Psoas muscle (tissue), 8 donors: ENCODE data around the gene MAN2A1. TPM values are rescaled to one million over a fixed set of nuclear protein-coding genes. Genes with fewer than 3 reads are reported as not detected.

ENCODE experiments used
- ATAC-seq, 4 donors: fragments of 200-7000 bp; cut with Tn5 transposase; one replicate each; pipeline ENCODE4 v1.9.1; 2020; ENCODE audit warnings: moderate library complexity in 3 of 4, mild to moderate bottlenecking in 2 of 4
- DNase-seq, 2 donors: peaks; one replicate each; pipeline ENCODE4 v3.0.0-alpha.2; 2020
- H3K27ac ChIP-seq: fragments of 200-600 bp; one replicate; pipeline ENCODE4 v1.8.0; 2022
- H3K27me3 ChIP-seq, 3 donors: fragments of 200-600 bp in 1 of 3; one replicate each; pipeline versions ENCODE4 v1.6.1 to v1.8.0; 2013 to 2022; ENCODE audit warnings: low read length in 2 of 3, mild to moderate bottlenecking in 2 of 3, moderate library complexity in 1 of 3; ENCODE audit not compliant: insufficient read depth in 3 of 3
- H3K36me3 ChIP-seq, 2 donors: fragments of 200-600 bp in 1 of 2; one replicate each; pipeline versions ENCODE4 v1.6.1 to v1.8.0; 2013 to 2022; ENCODE audit warnings: low read depth in 1 of 2, mild to moderate bottlenecking in 1 of 2, moderate library complexity in 1 of 2; ENCODE audit not compliant: insufficient read depth in 1 of 2
- H3K4me1 ChIP-seq: fragments of 200-600 bp; one replicate; pipeline ENCODE4 v1.8.0; 2022
- H3K4me3 ChIP-seq: fragments of 200-600 bp; one replicate; pipeline ENCODE4 v1.8.0; 2022; ENCODE audit warnings: mild to moderate bottlenecking
- H3K9me3 ChIP-seq: fragments of 200-600 bp; one replicate; pipeline ENCODE4 v1.8.0; 2022
- WGBS, 3 donors: extraction: QIAGEN DNeasy Blood & Tissue Kit; methylation state at CpG; one replicate each; pipeline versions ENCODE4 v1.1.6 to v1.1.7; 2013; 5-methylcytosine and 5-hydroxymethylcytosine counted together
- intact Hi-C, 2 donors: fragments of 100-400 bp; cut with DNase I; formaldehyde crosslinking; loops; one replicate each; pipeline versions ENCODE4 v1.11.0 to v1.14.2; 2022
- polyA plus RNA-seq, 3 donors: library from polyadenylated mRNA; stranded (reverse); fragments of 200-250 nt; gene quantifications; one replicate each; pipeline ENCODE4 v1.2.3, GENCODE V29; 2013
- total RNA-seq, 4 donors: library from RNA; stranded (reverse); fragmentation: NEBNext Ultra II Directional in 2 of 4; extraction: Animal tissue kit (Norgen Biotek cat#: 25700) in 2 of 4; gene quantifications; one replicate each; pipeline versions ENCODE4 v1.2.1 to v1.2.4, GENCODE V29; 2021 to 2023
- TF ChIP-seq, protein P1 (sequence below): fragments of 200-600 bp; IDR thresholded peaks from one replicate; pipeline ENCODE4 v1.8.0; 2022; ENCODE audit warnings: antibody characterized with exemption
- donor health status: healthy with polysubstance abuse.
- donor health status: DM: no; HTN: no; CAD: no; lungs with moderate emphysema.
- donor health status: Bipolar disorder and iron deficiency.
- donor health status: healthy.
- donor health status: DM: yes; HTN: yes; CAD: no.
- donor health status: DM: no; HTN: no; CAD: no.
- donor health status: DM: no; HTN: no; CAD: no.
- donor health status: DM: yes; HTN: yes; CAD: no.

The MAN2A1 gene
- total and polyA plus RNA-seq, 7 donors: 4.2 to 18.3 (median 12.8) TPM

DNA sequence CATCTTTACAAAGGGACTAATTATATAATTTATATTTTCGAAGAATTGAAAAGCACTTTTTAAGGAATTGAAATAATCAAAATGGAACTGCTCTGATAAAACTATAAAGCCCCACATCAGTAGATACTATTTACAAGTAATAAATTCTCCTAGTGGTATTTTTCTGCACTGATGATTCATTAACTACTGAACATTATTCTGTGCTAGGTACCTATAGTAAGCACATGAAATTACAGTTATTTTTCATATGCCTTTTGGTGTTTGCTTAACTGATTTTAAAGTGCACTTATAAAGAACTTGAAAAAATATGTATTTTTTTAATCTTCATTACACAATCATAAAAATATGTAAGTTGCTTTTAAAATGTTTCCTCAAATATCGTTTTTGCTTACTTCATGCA, 123.0 kb downstream of the MAN2A1 start:
- Histone ChIP-seq H3K4me1 (no peaks in the 10 kb centered on the region), H3K36me3 (peaks cover 2 to 28% of the 10 kb centered on the region in 2 donors), H3K4me3 (no peak overlapping the region), H3K9me3 (no peaks in the 10 kb centered on the region), H3K27ac (no peak overlapping the region), H3K27me3 (no peaks in the 10 kb centered on the region)
- ATAC-seq: no peak
- TF ChIP-seq, protein P1, sequence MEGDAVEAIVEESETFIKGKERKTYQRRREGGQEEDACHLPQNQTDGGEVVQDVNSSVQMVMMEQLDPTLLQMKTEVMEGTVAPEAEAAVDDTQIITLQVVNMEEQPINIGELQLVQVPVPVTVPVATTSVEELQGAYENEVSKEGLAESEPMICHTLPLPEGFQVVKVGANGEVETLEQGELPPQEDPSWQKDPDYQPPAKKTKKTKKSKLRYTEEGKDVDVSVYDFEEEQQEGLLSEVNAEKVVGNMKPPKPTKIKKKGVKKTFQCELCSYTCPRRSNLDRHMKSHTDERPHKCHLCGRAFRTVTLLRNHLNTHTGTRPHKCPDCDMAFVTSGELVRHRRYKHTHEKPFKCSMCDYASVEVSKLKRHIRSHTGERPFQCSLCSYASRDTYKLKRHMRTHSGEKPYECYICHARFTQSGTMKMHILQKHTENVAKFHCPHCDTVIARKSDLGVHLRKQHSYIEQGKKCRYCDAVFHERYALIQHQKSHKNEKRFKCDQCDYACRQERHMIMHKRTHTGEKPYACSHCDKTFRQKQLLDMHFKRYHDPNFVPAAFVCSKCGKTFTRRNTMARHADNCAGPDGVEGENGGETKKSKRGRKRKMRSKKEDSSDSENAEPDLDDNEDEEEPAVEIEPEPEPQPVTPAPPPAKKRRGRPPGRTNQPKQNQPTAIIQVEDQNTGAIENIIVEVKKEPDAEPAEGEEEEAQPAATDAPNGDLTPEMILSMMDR: no peak
- intact Hi-C loops: no loop called here
- no peak for DNase-seq
- WGBS, 3 donors: 79 to 88% (median 84%) methylated on average over 2 of the region's 2 CpGs

DNA sequence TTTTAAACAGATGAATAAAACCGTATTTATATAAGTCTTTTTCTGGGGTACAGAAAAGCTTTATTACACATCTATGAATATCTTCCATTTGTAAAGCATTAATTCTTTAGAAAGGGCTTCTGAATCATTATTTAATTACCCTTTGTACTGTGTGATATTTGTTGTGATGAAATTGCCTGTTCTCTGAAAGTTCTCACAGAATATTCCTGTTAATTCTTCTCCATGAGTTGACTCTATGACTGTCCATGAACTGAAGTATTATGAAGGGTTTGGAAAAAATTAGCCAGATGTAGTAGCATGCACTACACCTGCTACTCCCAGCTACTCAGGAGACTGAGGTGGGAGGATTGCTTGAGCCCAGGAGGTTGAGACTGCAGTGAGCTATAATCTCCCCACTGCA, 127.0 kb downstream of the MAN2A1 start:
- ATAC-seq (no peak), DNase-seq (no peak)
- Histone ChIP-seq H3K9me3 (no peaks in the 10 kb centered on the region), H3K36me3 (peaks cover 0 to 58% of the 10 kb centered on the region in 2 donors), H3K27me3 (no peaks in the 10 kb centered on the region), H3K4me1 (no peaks in the 10 kb centered on the region), H3K4me3 (no peak overlapping the region), H3K27ac (no peak overlapping the region)
- TF ChIP-seq, protein P1: no peak
- intact Hi-C loops: no loop called here
- WGBS, 3 donors: 95 to 97% (median 96%) methylated on average over 1 of the region's 1 CpG

DNA sequence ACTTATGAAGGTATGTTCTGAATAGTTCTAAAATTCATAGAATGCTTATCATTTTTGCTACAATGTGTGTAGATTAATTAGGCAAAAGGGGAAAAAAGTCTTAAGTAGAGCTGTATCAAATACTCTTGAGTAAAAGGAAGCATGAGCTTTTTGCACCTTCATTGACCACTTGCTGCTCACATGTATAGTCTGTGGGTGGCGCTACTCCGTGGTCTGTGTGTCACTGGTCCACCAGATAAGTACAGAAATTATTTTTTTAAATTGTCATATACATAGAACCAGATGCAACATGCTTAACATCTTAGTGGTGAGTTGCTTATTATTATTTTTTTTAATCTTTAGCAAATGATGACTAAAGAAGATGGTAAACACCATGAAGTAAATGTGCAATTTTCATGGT, 130.2 kb downstream of the MAN2A1 start:
- no peak overlapping the region for H3K27ac ChIP-seq
- H3K36me3 ChIP-seq: peaks cover 0 to 63% of the 10 kb centered on the region in 2 donors
- H3K9me3 ChIP-seq: no peaks in the 10 kb centered on the region
- no peaks in the 10 kb centered on the region for H3K4me1 ChIP-seq
- WGBS, 3 donors: 47 to 69% (median 50%) methylated on average over 2 of the region's 2 CpGs
- intact Hi-C loops: no loop called here
- no peak overlapping the region for H3K4me3 ChIP-seq
- DNase-seq (no peak), ATAC-seq (no peak)
- TF ChIP-seq, protein P1: no peak
- no peaks in the 10 kb centered on the region for H3K27me3 ChIP-seq

DNA sequence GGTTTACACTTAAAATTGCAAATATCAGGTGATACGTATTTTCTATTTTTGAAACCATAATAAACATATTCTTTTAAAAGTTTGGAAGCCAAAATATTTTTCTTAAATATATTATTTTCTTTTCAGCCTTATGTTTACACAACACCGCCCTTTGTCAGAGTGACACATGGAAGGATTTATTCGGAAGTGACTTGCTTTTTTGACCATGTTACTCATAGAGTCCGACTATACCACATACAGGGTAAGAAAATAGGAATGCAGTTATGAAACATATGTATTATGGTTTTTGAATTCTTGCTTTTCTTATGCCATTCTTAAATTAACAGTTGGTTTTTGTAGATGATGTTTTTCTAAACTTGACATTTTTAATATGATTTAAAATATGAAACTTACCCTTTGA, 133.9 kb downstream of the MAN2A1 start:
- DNase-seq (no peak), ATAC-seq (no peak)
- Histone ChIP-seq H3K27me3 (no peaks in the 10 kb centered on the region), H3K4me3 (no peak overlapping the region), H3K27ac (no peak overlapping the region), H3K36me3 (peaks cover 0 to 81% of the 10 kb centered on the region in 2 donors), H3K9me3 (no peaks in the 10 kb centered on the region), H3K4me1 (no peaks in the 10 kb centered on the region)
- 95 to 97% (median 97%) methylated on average over 4 of the region's 4 CpGs for WGBS, 3 donors
- intact Hi-C loops: no loop called here
- TF ChIP-seq, protein P1: no peak

DNA sequence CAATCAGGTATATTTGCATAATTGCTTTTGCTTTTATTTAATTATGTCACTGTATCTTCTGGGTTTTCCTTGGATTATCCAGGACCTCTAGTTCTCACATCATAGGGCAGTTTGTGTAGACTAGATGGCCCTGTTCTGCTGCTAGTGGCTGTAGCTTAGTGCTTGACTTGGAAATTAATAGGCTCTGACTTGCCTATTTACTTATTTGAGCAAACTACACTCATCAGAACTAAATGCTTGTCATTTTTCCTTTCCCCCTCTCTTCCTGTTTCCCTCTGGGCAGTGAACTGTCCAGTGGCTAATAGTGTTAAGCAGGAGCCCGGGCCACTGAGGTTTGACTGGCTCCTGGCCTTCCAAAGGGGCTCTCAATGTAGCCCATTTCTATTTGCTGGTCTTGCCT, 135.7 kb downstream of the MAN2A1 start:
- no peak for ATAC-seq
- no peaks in the 10 kb centered on the region for H3K4me1 ChIP-seq
- TF ChIP-seq, protein P1: no peak

More for the DNA sequence above, 135.7 kb downstream of the MAN2A1 start:
- WGBS, 3 donors: 94 to 100% (median 98%) methylated on average over 1 of the region's 1 CpG
- Histone ChIP-seq H3K27ac (no peak overlapping the region), H3K4me3 (no peak overlapping the region), H3K27me3 (no peaks in the 10 kb centered on the region), H3K36me3 (peaks cover 0 to 76% of the 10 kb centered on the region in 2 donors), H3K9me3 (no peaks in the 10 kb centered on the region)
- intact Hi-C loops: no loop called here
- DNase-seq: no peak
